Measurements from ENCODE around the gene SLC23A1.
"Not testable (repeated sequence)": the region's sequence is repeated elsewhere in the genome, so short reads cannot be mapped to it uniquely, and the experiment has no call there.

Gene SLC23A1

GRCh38 chr5:139369181-139369580, 13.9 kb downstream of the SLC23A1 start:
- peak; percentile 68 for DNase-seq (ENCODE audit: low read depth, low spot score)

DNA sequence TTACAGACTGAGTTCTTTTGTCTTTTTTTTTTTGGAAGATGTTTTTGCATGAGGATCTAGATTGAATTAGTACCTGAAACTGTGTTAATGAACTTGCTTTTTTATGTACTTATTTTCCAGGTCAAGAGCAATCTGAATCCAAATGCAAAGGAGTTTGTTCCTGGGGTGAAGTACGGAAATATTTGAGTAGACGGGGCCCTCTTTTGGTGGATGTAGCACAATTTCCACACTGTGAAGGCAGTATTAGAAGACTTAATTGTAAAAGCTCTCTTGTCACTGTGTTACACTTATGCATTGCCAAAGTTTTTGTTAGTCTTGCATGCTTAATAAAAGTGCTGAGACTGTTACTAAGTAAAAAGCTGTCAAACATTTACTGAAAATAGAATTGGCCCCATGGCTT, 14.5 kb downstream of the SLC23A1 start:
- DNase-seq (ENCODE audit: low read depth, low spot score), result no peak

DNA sequence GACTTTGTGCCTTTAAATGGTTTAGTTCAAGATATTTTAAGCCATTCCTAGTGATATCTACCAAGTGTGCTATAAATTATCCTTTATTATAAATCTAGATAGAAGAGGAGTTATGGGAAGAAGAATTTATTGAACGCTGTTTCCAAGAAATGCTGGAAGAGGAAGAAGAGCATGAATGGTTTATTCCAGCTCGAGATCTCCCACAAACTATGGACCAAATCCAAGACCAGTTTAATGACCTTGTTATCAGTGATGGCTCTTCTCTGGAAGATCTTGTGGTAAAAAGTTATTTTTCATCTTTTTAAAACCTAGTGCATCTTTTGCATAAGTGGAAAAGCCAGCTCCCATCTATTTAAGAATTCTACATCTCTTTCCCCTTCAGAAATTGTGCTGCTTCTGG, 18.6 kb downstream of the SLC23A1 start:
- no peak for DNase-seq (ENCODE audit: low read depth, low spot score)

DNA sequence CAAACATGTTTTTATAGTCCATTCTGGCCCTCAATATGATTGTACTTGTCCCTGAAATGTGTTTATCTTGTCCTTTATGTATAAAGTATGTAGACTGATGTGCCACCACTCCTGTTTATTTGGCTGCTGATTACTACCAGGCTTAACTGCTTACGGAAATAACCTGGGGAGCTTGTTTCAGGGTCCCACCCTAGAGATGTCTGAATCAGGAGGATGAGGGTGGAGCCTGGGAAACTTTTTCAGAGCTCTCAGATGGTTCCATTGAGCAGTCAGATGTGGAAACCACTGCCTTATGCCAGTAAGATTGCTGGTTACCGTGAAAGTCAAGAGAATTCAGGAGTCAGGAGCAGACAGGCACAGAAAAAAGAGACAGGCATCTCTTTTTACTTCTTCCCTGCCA, 19.2 kb downstream of the SLC23A1 start:
- no peak for DNase-seq (ENCODE audit: low read depth, low spot score)

DNA sequence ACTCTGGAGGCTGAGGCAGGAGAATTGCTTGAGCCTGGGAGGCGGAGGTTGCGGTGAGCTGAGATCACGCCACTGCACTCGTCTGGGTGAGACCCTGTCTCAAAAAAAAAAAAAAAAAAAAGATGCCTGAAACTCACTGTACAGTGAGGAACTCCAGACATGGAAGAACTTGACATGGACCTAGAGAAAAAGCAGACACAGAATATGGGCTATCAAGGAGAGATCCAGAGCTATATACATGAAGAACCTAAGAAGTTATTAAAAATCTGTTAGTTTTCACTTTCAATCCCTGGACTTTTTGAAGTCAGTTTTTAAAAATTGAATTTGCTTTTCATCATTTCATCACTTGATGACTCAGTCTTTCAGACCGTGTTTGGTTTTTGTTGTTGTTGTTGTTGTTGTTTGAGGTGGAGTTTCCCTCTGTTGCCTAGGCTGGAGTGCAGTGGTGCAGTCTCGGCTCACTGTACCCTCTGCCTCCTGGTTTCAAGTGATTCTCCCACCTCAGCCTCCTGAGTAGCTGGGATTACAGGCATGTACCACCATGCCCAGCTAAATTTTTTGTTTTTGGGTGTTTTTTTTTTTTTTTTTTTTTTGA, 21.2 kb downstream of the SLC23A1 start:
- no peak for DNase-seq (ENCODE audit: low read depth, low spot score)

DNA sequence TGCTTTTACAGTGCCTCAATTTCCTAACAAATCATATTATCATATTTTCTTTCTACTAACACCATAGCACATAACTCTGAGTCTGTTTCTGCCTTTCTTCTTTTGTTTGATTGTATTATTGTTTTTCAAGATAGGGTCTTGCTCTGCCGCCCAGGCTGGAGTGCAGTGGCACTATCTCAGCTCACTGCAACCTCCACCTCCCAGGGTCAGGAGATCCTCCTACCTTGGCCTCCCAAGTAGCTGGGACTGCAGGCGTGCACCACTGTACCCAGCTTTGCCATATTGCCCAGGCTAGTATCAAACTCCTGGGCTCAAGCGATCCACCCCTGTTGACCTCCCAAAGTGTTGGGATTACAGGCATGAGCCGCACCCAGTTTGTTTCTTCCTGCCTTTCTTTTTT, 22.7 kb downstream of the SLC23A1 start:
- no peak for DNase-seq (ENCODE audit: low read depth, low spot score)

GRCh38 chr5:139358064-139358463, 25.0 kb downstream of the SLC23A1 start:
- no peak for DNase-seq (ENCODE audit: low read depth, low spot score)

GRCh38 chr5:139355900-139356299, 27.2 kb downstream of the SLC23A1 start:
- not testable (repeated sequence) for DNase-seq (ENCODE audit: low read depth, low spot score)

GRCh38 chr5:139354186-139354585, 28.9 kb downstream of the SLC23A1 start:
- no peak for DNase-seq (ENCODE audit: low read depth, low spot score)

DNA sequence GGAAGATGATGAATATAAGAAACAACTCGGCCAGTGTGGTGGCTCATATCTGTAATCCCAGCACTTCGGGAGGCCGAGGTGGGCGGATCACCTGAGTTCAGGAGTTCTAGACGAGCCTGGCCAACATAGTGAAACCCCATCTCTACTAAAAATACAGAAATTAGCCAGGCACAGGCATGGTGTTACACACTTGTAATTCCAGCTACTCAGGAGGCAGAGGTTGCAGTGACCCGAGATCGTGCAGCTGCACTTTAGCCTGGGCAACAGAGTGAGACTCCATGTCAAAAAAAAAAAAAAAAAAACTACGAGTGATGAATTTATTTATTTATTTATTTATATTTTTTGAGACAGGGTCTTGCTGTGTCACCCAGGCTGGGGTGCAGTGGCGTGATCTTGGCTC, 35.2 kb downstream of the SLC23A1 start:
- not testable (repeated sequence) for DNase-seq (ENCODE audit: low read depth, low spot score)

GRCh38 chr5:139345442-139345841, 37.7 kb downstream of the SLC23A1 start:
- DNase-seq (ENCODE audit: low read depth, low spot score), result not testable (repeated sequence)

DNA sequence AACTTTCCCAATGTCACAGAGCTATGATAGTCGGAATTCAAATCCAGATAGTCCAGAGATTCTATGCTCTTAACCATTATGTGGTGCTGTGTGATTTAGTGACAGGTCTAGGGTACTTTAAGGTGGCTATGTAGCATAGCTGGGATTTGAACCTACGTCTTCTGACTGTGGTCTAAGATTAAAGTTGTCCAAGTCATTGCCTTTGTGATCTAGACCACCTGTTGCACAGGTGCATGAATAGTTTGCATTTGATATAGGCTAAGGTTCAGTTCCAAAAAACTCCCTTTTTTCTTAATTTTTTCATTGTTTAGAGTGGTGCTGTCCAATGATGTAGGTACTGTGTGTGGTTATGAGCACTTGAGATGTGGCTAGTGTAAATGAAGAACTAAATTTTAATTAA, 38.9 kb downstream of the SLC23A1 start:
- no peak for DNase-seq (ENCODE audit: low read depth, low spot score)

DNA sequence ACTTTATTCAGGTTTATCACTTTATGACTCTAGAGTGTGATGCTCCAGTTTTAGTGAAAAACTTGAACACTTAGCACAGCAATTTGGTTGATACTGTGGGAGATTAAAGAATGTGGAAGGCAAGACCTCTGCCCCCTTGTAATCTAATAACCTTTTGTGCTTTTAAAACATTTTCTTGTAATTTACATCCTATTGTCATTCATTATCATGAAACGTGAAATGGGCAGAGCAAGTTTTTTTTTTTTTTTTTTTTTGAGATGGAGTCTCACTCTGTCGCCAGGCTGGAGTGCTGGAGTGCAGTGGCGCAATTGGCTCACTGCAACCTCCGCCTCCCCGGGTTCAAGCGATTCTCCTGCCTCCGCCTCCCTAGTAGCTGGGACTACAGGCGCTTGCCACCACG, 39.6 kb downstream of the SLC23A1 start:
- no peak for DNase-seq (ENCODE audit: low read depth, low spot score)

GRCh38 chr5:139342423-139342723, 40.7 kb downstream of the SLC23A1 start:
- no peak for DNase-seq (ENCODE audit: low read depth, low spot score)

- peak; percentile 91 for DNase-seq (ENCODE audit: low read depth, low spot score)
Measured at GRCh38 chr5:139341689-139342422, 41.2 kb downstream of the SLC23A1 start, which contains the start of gene PAIP2. PAIP2 (plus strand) TSS chr5:139341854; CDS start chr5:139363785, 21,931 bp downstream.

GRCh38 chr5:139341187-139341688, 41.9 kb downstream of the SLC23A1 start:
- DNase-seq (ENCODE audit: low read depth, low spot score), result no peak

- DNase-seq (ENCODE audit: low read depth, low spot score), result no peak
Measured at GRCh38 chr5:139340051-139340450, 43.0 kb downstream of the SLC23A1 start.

DNA sequence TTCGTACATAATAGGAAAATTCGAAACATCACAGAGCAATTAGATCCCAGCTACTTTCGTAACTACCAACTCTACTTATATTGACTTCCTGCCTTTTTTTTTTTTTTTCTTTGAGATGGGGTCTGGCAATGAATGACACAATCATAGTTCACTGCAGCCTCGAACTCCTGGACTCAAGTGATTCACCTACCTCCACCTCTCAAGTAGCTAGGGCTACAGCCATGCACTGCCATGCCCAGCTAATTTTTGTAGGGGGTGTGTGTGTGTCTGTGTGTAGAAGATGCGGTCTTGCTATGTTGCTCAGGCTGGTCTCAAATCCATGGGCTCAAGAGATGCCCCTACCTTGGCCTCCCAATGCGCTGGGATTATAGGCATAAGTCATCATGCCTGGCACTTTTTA, 47.3 kb downstream of the SLC23A1 start:
- no peak for DNase-seq (ENCODE audit: low read depth, low spot score)

Data from brain pericyte (primary cell).